ENCODE measurements around the gene GALNT14. TPM values are rescaled to one million over a fixed set of nuclear protein-coding genes. Genes with fewer than 3 reads are reported as not detected.
A peak's percentile ranks its signal among the peaks of the same experiment; 100 is the strongest.

Gene GALNT14
- total and polyA plus RNA-seq, 4 experiments from 2014 or later = 0.32 TPM; not detected in 3

DNA sequence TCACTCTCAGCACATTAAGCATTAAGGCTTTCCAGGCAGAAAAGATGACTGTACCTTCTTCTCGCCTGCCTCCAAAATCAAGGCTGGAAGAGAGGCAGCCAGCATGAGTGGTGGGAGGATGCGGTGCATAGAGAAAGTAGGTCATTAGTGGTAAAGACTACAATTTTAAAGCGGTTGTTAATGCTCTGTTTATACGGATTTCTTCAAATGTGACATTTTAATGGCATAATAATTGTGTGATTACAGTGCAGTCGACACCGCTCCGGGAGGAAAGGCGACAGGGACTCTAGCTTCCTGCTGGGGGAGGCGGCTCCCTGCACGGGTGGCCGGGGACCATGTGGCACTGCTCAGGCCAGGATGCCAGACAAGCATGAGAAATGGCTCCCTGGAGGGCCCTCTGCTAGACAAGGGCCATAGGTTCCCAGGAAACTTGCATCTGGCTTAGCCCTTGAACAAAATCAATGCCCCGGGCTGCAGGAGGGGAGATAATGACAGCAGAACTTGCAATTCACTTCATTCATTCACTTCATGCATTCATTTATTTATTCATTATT is 129.6 kb downstream of the GALNT14 start:
- H3K9me3 Mint-ChIP-seq = peaks cover 0 to 2% (median 0%) of the 10 kb centered on the region in 8 donors
- no peak for DNase-seq
- Histone ChIP-seq H3K4me1 (ENCODE audit: insufficient read depth, low read length) (no peaks in the 10 kb centered on the region), H3K27me3 (ENCODE audit: insufficient read depth, low read length) (no peaks in the 10 kb centered on the region), H3K36me3 (ENCODE audit: insufficient read depth, low read length) (no peaks in the 10 kb centered on the region), H3K27ac (ENCODE audit: low read depth, low read length) (no peak overlapping the region), H3K9me3 (ENCODE audit: control insufficient read depth in 1 of 2, low read length in 2 of 2) (no peaks in the 10 kb centered on the region), H3K4me3 (ENCODE audit: low read length in 2 of 2) (no peak overlapping the region)
- intact Hi-C loops (cut with micrococcal nuclease) = no loop called here
- POLR2A ChIA-PET (ENCODE audit: partially characterized antibody) = no interaction called here
- no peaks in the 10 kb centered on the region for H3K36me3 Mint-ChIP-seq
- no peak overlapping the region for H3K27ac Mint-ChIP-seq
- peaks cover 7 to 10% of the 10 kb centered on the region in 2 donors for H3K27me3 Mint-ChIP-seq
- H3K4me3 Mint-ChIP-seq = no peak overlapping the region
- H3K4me1 Mint-ChIP-seq = no peaks in the 10 kb centered on the region
- CTCF ChIA-PET (ENCODE audit: partially characterized antibody) = no interaction called here

DNA sequence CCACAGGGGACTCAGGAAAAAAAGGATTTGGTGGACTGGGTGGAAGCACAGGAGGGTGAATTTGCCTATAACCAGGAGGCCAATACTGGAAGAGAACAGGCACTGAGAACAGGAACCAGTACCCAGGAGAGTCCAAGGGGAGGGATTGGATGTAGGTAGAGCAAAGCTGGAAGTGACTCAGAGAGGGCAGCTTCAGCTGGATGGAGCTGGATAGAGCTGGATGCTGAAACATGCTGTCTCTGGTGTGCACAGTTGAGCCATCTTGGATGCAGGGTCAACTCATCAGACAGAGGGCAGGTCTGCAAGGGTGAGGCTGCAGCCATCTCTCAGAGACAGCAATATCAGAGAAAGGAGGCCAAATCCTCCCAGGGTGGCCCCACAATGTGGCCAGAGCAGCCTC is 134.0 kb downstream of the GALNT14 start:
- Mint-ChIP-seq H3K4me1 (no peaks in the 10 kb centered on the region), H3K9me3 (peaks cover 0 to 2% (median 0%) of the 10 kb centered on the region in 8 donors), H3K27me3 (peaks cover 10 to 15% of the 10 kb centered on the region in 2 donors), H3K4me3 (no peak overlapping the region), H3K36me3 (no peaks in the 10 kb centered on the region), H3K27ac (no peak overlapping the region)
- POLR2A ChIA-PET (ENCODE audit: partially characterized antibody) = no interaction called here
- CTCF ChIA-PET (ENCODE audit: partially characterized antibody) = interaction anchor here (1.2 kb wide), 1 partner anchor 12 kb away, joined by 3 read pairs; no protein-coding TSS in a partner anchor
- Histone ChIP-seq H3K27ac (ENCODE audit: low read depth, low read length) (no peak overlapping the region), H3K4me1 (ENCODE audit: insufficient read depth, low read length) (no peaks in the 10 kb centered on the region), H3K4me3 (ENCODE audit: low read length in 2 of 2) (no peak overlapping the region), H3K27me3 (ENCODE audit: insufficient read depth, low read length) (no peaks in the 10 kb centered on the region), H3K9me3 (ENCODE audit: control insufficient read depth in 1 of 2, low read length in 2 of 2) (no peaks in the 10 kb centered on the region), H3K36me3 (ENCODE audit: insufficient read depth, low read length) (no peaks in the 10 kb centered on the region)
- intact Hi-C loops (cut with micrococcal nuclease) = no loop called here
- DNase-seq = no peak

DNA sequence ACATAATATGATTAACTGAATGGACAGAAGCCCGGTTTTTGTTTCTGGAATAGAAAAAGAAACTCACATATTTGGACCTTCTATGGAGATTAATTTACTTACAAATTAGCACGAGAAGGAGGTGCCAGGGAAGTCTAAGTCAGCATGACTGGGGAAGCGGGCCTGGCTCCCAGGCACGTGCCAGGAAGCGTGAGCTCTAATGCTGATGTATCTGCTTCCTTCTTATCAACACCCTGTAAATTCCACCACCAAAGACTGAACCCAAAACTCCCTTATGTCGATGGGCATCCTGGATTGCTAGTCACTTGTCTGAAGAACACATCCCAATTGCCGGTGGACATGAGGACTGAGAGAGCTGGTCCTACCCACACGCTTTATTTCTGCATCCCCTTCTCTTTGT is 134.5 kb downstream of the GALNT14 start:
- H3K9me3 Mint-ChIP-seq = peaks cover 0 to 2% (median 0%) of the 10 kb centered on the region in 8 donors
- no peaks in the 10 kb centered on the region for H3K36me3 ChIP-seq (ENCODE audit: insufficient read depth, low read length)
- no peaks in the 10 kb centered on the region for H3K9me3 ChIP-seq (ENCODE audit: control insufficient read depth in 1 of 2, low read length in 2 of 2)
- H3K4me1 Mint-ChIP-seq = no peaks in the 10 kb centered on the region
- POLR2A ChIA-PET (ENCODE audit: partially characterized antibody) = no interaction called here
- no peak overlapping the region for H3K4me3 Mint-ChIP-seq
- CTCF ChIA-PET (ENCODE audit: partially characterized antibody) = no interaction called here
- H3K27ac Mint-ChIP-seq = no peak overlapping the region
- intact Hi-C loops (cut with micrococcal nuclease) = no loop called here
- H3K4me1 ChIP-seq (ENCODE audit: insufficient read depth, low read length) = no peaks in the 10 kb centered on the region
- H3K27ac ChIP-seq (ENCODE audit: low read depth, low read length) = no peak overlapping the region
- no peaks in the 10 kb centered on the region for H3K27me3 ChIP-seq (ENCODE audit: insufficient read depth, low read length)
- no peak overlapping the region for H3K4me3 ChIP-seq (ENCODE audit: low read length in 2 of 2)
- H3K36me3 Mint-ChIP-seq = no peaks in the 10 kb centered on the region
- DNase-seq = no peak
- H3K27me3 Mint-ChIP-seq = peaks cover 9 to 15% of the 10 kb centered on the region in 2 donors

GRCh38 chr2:31002537-31003150 is 135.6 kb downstream of the GALNT14 start:
- Histone ChIP-seq H3K27me3 (ENCODE audit: insufficient read depth, low read length) (no peaks in the 10 kb centered on the region), H3K4me3 (ENCODE audit: low read length in 2 of 2) (no peak overlapping the region), H3K4me1 (ENCODE audit: insufficient read depth, low read length) (no peaks in the 10 kb centered on the region), H3K27ac (ENCODE audit: low read depth, low read length) (no peak overlapping the region), H3K36me3 (ENCODE audit: insufficient read depth, low read length) (no peaks in the 10 kb centered on the region), H3K9me3 (ENCODE audit: control insufficient read depth in 1 of 2, low read length in 2 of 2) (no peaks in the 10 kb centered on the region)
- peaks cover 8 to 14% of the 10 kb centered on the region in 2 donors for H3K27me3 Mint-ChIP-seq
- no peak for DNase-seq
- H3K9me3 Mint-ChIP-seq = peaks cover 0 to 2% (median 0%) of the 10 kb centered on the region in 8 donors
- no peaks in the 10 kb centered on the region for H3K36me3 Mint-ChIP-seq
- no peaks in the 10 kb centered on the region for H3K4me1 Mint-ChIP-seq
- intact Hi-C loops (cut with micrococcal nuclease) = no loop called here
- CTCF ChIA-PET (ENCODE audit: partially characterized antibody) = no interaction called here
- H3K4me3 Mint-ChIP-seq = no peak overlapping the region
- H3K27ac Mint-ChIP-seq = no peak overlapping the region
- POLR2A ChIA-PET (ENCODE audit: partially characterized antibody) = no interaction called here

GRCh38 chr2:31000970-31001369 is 137.3 kb downstream of the GALNT14 start:
- POLR2A ChIA-PET (ENCODE audit: partially characterized antibody) = no interaction called here
- CTCF ChIA-PET (ENCODE audit: partially characterized antibody) = no interaction called here
- H3K27me3 Mint-ChIP-seq = peaks cover 8 to 15% of the 10 kb centered on the region in 2 donors

GRCh38 chr2:30998672-30999071 is 139.6 kb downstream of the GALNT14 start:
- no peak for DNase-seq
- no peaks in the 10 kb centered on the region for H3K36me3 Mint-ChIP-seq
- intact Hi-C loops (cut with micrococcal nuclease) = no loop called here
- no peak overlapping the region for H3K27ac Mint-ChIP-seq
- H3K9me3 ChIP-seq (ENCODE audit: control insufficient read depth in 1 of 2, low read length in 2 of 2) = no peaks in the 10 kb centered on the region
- H3K4me3 Mint-ChIP-seq = no peak overlapping the region
- CTCF ChIA-PET (ENCODE audit: partially characterized antibody) = no interaction called here
- H3K36me3 ChIP-seq (ENCODE audit: insufficient read depth, low read length) = no peaks in the 10 kb centered on the region
- H3K27me3 ChIP-seq (ENCODE audit: insufficient read depth, low read length) = no peaks in the 10 kb centered on the region
- no peaks in the 10 kb centered on the region for H3K4me1 Mint-ChIP-seq
- H3K27ac ChIP-seq (ENCODE audit: low read depth, low read length) = no peak overlapping the region
- no peaks in the 10 kb centered on the region for H3K4me1 ChIP-seq (ENCODE audit: insufficient read depth, low read length)
- POLR2A ChIA-PET (ENCODE audit: partially characterized antibody) = no interaction called here
- H3K4me3 ChIP-seq (ENCODE audit: low read length in 2 of 2) = no peak overlapping the region
- peaks cover 10 to 11% of the 10 kb centered on the region in 2 donors for H3K27me3 Mint-ChIP-seq
- no peaks in the 10 kb centered on the region for H3K9me3 Mint-ChIP-seq

More at GRCh38 chr2:31000970-31001369, 137.3 kb downstream of the GALNT14 start:
- H3K36me3 ChIP-seq (ENCODE audit: insufficient read depth, low read length) = no peaks in the 10 kb centered on the region
- intact Hi-C loops (cut with micrococcal nuclease) = no loop called here
- no peaks in the 10 kb centered on the region for H3K9me3 Mint-ChIP-seq
- H3K27me3 ChIP-seq (ENCODE audit: insufficient read depth, low read length) = no peaks in the 10 kb centered on the region
- DNase-seq = no peak
- no peak overlapping the region for H3K27ac ChIP-seq (ENCODE audit: low read depth, low read length)
- H3K4me3 Mint-ChIP-seq = no peak overlapping the region
- no peak overlapping the region for H3K27ac Mint-ChIP-seq
- H3K36me3 Mint-ChIP-seq = no peaks in the 10 kb centered on the region
- H3K4me3 ChIP-seq (ENCODE audit: low read length in 2 of 2) = no peak overlapping the region
- H3K4me1 Mint-ChIP-seq = no peaks in the 10 kb centered on the region
- no peaks in the 10 kb centered on the region for H3K9me3 ChIP-seq (ENCODE audit: control insufficient read depth in 1 of 2, low read length in 2 of 2)
- no peaks in the 10 kb centered on the region for H3K4me1 ChIP-seq (ENCODE audit: insufficient read depth, low read length)

DNA sequence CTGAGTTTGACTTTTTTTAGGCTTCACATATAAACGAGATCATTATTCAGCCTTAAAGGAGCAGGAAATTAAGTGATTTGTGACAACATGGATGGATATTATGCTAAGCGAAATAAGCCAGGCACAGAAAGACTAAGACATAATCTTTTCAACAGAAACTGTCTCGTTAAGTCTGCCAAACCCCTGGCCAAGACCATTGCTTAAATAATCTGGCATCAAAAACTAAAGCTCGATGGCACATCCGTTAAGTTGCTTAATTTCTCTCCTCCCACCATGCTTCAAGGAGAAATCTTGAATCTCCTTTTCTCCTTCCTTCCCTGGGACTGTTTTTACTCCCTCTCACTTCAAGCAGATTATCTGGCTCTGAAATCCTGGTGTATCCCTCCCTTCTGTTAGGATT is 140.3 kb downstream of the GALNT14 start:
- Mint-ChIP-seq H3K27me3 (peaks cover 5 to 8% of the 10 kb centered on the region in 2 donors), H3K36me3 (no peaks in the 10 kb centered on the region), H3K4me3 (peak overlapping the region in 1 of 8 donors; percentile 11), H3K27ac (no peak overlapping the region), H3K4me1 (no peaks in the 10 kb centered on the region), H3K9me3 (no peaks in the 10 kb centered on the region)
- Histone ChIP-seq H3K4me3 (ENCODE audit: low read length in 2 of 2) (no peak overlapping the region), H3K9me3 (ENCODE audit: control insufficient read depth in 1 of 2, low read length in 2 of 2) (no peaks in the 10 kb centered on the region), H3K36me3 (ENCODE audit: insufficient read depth, low read length) (no peaks in the 10 kb centered on the region), H3K27me3 (ENCODE audit: insufficient read depth, low read length) (no peaks in the 10 kb centered on the region), H3K27ac (ENCODE audit: low read depth, low read length) (no peak overlapping the region), H3K4me1 (ENCODE audit: insufficient read depth, low read length) (no peaks in the 10 kb centered on the region)
- POLR2A ChIA-PET (ENCODE audit: partially characterized antibody) = no interaction called here
- no peak for DNase-seq
- intact Hi-C loops (cut with micrococcal nuclease) = no loop called here
- CTCF ChIA-PET (ENCODE audit: partially characterized antibody) = no interaction called here
